Fibroblast of the aortic adventitia (primary cell): ENCODE data around the gene OVCA2. TPM values are rescaled to one million over a fixed set of nuclear protein-coding genes. Genes with fewer than 3 reads are reported as not detected.

Source experiments
- DNase-seq: peaks from one replicate; pipeline ENCODE4 v3.0.0-alpha.2; 2010; ENCODE audit warnings: low read depth
- H3K4me3 ChIP-seq: 2 replicates; pipeline ENCODE4 v1.5.1; 2011; ENCODE audit warnings: low read depth, mild to moderate bottlenecking, control low read depth, low read length, moderate library complexity
- CTCF ChIP-seq: IDR thresholded peaks from 2 replicates; pipeline ENCODE4 v1.5.1; 2011; ENCODE audit warnings: mild to moderate bottlenecking, low read length, control low read depth, inconsistent platforms; ENCODE audit not compliant: insufficient read depth
- total RNA-seq: library from RNA; depleted of rRNA; stranded (reverse); fragments of >200 nt; gene quantifications from 2 replicates; pipeline ENCODE4 v1.2.3, GENCODE V29; 2012; ENCODE audit warnings: low replicate concordance

OVCA2 gene
- total RNA-seq, 1 donor, result 38.8 TPM

GRCh38 chr17:2027528-2028233, 14.1 kb upstream of the OVCA2 start:
- H3K4me3 ChIP-seq, result no peak overlapping the region
- no peak for TF ChIP-seq CTCF
- no peak for DNase-seq

DNA sequence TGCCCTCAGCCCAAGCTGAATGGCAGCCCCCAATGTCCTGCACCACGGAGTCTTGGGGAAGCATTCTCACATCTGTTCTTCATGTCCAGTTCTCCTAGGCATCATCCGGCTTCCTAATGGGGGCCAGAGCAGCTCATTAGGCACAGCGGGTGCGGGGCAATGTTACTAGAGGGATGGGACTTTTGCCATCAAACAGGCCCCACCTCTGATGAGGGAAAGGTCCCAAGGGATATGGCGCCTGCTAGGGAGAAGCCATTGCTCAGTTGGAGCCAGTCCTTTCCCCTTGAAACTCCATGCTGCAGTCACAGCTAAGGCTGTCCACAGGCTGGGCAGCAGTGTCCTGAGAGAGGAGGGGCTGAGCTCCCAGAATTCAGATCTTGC, 13.6 kb upstream of the OVCA2 start:
- TF ChIP-seq CTCF, result no peak
- H3K4me3 ChIP-seq, result no peak overlapping the region
- no peak for DNase-seq

- no peak for TF ChIP-seq CTCF
- no peak for DNase-seq
- H3K4me3 ChIP-seq, result no peak overlapping the region
These were observed 13.1 kb upstream of the OVCA2 start for GRCh38 chr17:2028737-2029136.

GRCh38 chr17:2029911-2030778, 11.7 kb upstream of the OVCA2 start, which contains the start of gene DPH1:
Gene DPH1 (plus strand): TSS chr17:2030153. CDS start chr17:2030170, 17 bp downstream.
- DNase-seq, result peak; percentile 86
- peak within 1 kb of the TSS; percentile 98 for H3K4me3 ChIP-seq
- no peak for TF ChIP-seq CTCF

DNA sequence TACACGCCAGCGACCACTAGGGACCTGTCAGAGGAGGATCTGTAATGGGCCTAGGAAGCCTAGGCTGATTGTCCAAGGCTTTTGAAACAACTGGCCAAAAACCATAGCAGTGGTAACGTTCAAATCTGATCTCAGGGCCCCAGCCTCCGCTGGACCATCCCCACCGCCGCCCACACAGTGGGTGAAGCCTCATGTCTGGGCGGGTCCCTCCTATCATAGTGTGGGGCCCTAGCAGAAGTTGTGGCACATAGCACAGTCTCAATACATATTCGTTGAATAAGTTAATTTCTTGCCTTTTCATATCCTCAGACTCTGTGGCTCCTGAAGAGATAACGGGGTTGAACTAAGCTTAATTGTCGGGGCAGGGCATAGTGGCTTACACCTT, 11.1 kb upstream of the OVCA2 start:
- DNase-seq, result peak; percentile 91
- H3K4me3 ChIP-seq, result peak overlapping the region; percentile 98
- TF ChIP-seq CTCF, result peak; percentile 80

DNA sequence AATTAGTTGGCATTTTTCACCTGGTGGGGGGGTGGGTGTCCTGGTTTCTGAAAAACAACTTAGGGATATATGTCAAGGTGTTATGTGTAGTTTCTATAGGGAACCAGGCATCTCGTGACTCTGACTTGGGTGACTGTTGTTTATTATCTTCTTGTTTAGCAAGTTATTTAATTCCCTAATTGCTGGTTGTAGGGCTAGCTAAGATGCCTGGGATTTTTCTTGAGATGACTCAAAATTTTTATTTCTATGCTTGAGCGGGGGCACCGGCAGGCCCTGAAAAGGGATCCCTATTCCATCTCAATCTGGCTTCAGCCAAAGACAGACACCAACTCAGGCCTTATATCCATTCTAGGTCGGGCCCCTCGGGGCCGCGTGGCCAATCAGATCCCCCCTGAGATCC, 8.7 kb upstream of the OVCA2 start:
- no peak for DNase-seq
- no peak overlapping the region for H3K4me3 ChIP-seq
- no peak for TF ChIP-seq CTCF
